Lower leg skin (tissue), 3 donors: ENCODE measurements around the gene MPHOSPH10.
"Not testable (repeated sequence)": the region's sequence is repeated elsewhere in the genome, so short reads cannot be mapped to it uniquely, and the experiment has no call there.

Source experiments
- CTCF ChIP-seq, 3 donors: fragments of 450-650 bp; IDR thresholded peaks; one replicate each; pipeline ENCODE4 v1.5.1; 2016; ENCODE audit warnings: antibody characterized with exemption in 3 of 3, mild to moderate bottlenecking in 3 of 3, moderate library complexity in 2 of 3
- POLR2A ChIP-seq, 2 donors: fragments of 450-650 bp; IDR thresholded peaks; one replicate each; pipeline ENCODE4 v1.6.1; 2016 to 2017; ENCODE audit warnings: antibody characterized with exemption in 2 of 2, mild to moderate bottlenecking in 1 of 2, moderate library complexity in 1 of 2

DNA sequence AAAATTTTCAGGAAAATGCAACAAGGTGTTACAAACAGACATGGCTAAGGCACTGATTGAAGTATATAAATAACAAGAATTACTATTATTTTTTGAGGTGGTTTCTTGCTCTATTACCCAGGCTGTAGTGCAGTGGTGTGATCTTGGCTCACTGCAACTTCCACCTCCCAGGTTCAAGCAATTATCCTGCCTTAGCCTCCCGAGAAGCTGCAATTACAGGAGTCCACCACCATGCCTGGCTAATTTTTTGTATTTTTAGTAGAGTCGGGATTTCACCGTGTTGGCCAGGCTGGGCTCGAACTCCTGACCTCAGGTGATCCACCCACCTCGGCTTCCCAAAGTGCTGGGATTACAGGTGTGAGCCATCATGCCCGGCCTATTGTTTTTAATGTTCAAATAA lies 24.0 kb upstream of the MPHOSPH10 start:
- TF ChIP-seq POLR2A, CTCF (IDR thresholded peaks at IDR 0.05): not testable (repeated sequence)
